ENCODE results near the gene SYNPO2.

GRCh38 chr4:119025916-119026661, 137.4 kb downstream of the SYNPO2 start:
- TF ChIP-seq BRCA1 (IDR thresholded peaks at IDR 0.05; ENCODE audit: low read depth, low read length), result no peak
- TF ChIP-seq POLR2A (IDR thresholded peaks at IDR 0.05; ENCODE audit: control extremely low read depth in 1 of 2, low read depth in 2 of 2, low read length in 2 of 2), result no peak
- TF ChIP-seq CBX5 (IDR thresholded peaks at IDR 0.05; ENCODE audit: low read depth, low read length), result no peak
- TF ChIP-seq MAX (IDR thresholded peaks at IDR 0.05), result no peak
- TF ChIP-seq, protein P1, sequence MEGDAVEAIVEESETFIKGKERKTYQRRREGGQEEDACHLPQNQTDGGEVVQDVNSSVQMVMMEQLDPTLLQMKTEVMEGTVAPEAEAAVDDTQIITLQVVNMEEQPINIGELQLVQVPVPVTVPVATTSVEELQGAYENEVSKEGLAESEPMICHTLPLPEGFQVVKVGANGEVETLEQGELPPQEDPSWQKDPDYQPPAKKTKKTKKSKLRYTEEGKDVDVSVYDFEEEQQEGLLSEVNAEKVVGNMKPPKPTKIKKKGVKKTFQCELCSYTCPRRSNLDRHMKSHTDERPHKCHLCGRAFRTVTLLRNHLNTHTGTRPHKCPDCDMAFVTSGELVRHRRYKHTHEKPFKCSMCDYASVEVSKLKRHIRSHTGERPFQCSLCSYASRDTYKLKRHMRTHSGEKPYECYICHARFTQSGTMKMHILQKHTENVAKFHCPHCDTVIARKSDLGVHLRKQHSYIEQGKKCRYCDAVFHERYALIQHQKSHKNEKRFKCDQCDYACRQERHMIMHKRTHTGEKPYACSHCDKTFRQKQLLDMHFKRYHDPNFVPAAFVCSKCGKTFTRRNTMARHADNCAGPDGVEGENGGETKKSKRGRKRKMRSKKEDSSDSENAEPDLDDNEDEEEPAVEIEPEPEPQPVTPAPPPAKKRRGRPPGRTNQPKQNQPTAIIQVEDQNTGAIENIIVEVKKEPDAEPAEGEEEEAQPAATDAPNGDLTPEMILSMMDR (IDR thresholded peaks at IDR 0.05; ENCODE audit: control extremely low read depth in 1 of 3, insufficient read depth in 1 of 3, low read depth in 1 of 3, low read length in 3 of 3), result no peak

All from H1 (cell line).